ENCODE results near the gene LRRC4C. TPM values are rescaled to one million over a fixed set of nuclear protein-coding genes. Genes with fewer than 3 reads are reported as not detected.
A peak's percentile ranks its signal among the peaks of the same experiment; 100 is the strongest.

LRRC4C gene
- total RNA-seq, 2 donors from 2014 or later, result 0.84 to 0.95 TPM

GRCh38 chr11:41190437-41191082 lies 268.9 kb downstream of the LRRC4C start:
- Histone ChIP-seq H3K9me3 (ENCODE audit: control insufficient read depth, low read length) (peaks cover 13% of the 10 kb centered on the region), H3K27ac (ENCODE audit: low read depth, low read length) (no peak overlapping the region), H3K36me3 (ENCODE audit: control insufficient read depth, insufficient read depth, low read length) (no peaks in the 10 kb centered on the region), H3K9ac (ENCODE audit: extremely low read depth, low read length, poor library complexity, severe bottlenecking) (no peak overlapping the region), H3K4me3 (ENCODE audit: low read length) (peak overlapping the region; percentile 24), H3K27me3 (ENCODE audit: control insufficient read depth, insufficient read depth, low read length, poor library complexity, severe bottlenecking) (no peaks in the 10 kb centered on the region), H3K4me1 (ENCODE audit: control insufficient read depth, insufficient read depth, low read length) (no peaks in the 10 kb centered on the region)
- Mint-ChIP-seq H3K4me1 (peaks cover 18% of the 10 kb centered on the region), H3K27me3 (ENCODE audit: insufficient read depth) (no peaks in the 10 kb centered on the region), H3K36me3 (ENCODE audit: low read depth) (no peaks in the 10 kb centered on the region), H3K4me3 (no peak overlapping the region), H3K27ac (no peak overlapping the region), H3K9me3 (peaks cover 5% of the 10 kb centered on the region)
- TF ChIP-seq CTCF (conservative IDR thresholded peaks at IDR 0.05), result no peak
- no peak for DNase-seq
- 92 to 97% methylated on average over 10 to 13 of the region's 14 CpGs for WGBS, 2 experiments (ENCODE audit: insufficient coverage in 1 of 2, insufficient read length in 1 of 2)

- Histone ChIP-seq H3K4me1 (ENCODE audit: control insufficient read depth, insufficient read depth, low read length) (no peaks in the 10 kb centered on the region), H3K9me3 (ENCODE audit: control insufficient read depth, low read length) (peaks cover 13% of the 10 kb centered on the region), H3K27ac (ENCODE audit: low read depth, low read length) (no peak overlapping the region), H3K27me3 (ENCODE audit: control insufficient read depth, insufficient read depth, low read length, poor library complexity, severe bottlenecking) (no peaks in the 10 kb centered on the region), H3K36me3 (ENCODE audit: control insufficient read depth, insufficient read depth, low read length) (no peaks in the 10 kb centered on the region), H3K9ac (ENCODE audit: extremely low read depth, low read length, poor library complexity, severe bottlenecking) (no peak overlapping the region), H3K4me3 (ENCODE audit: low read length) (peak overlapping the region; percentile 24)
- no peak for DNase-seq
- no peak overlapping the region for H3K27ac Mint-ChIP-seq
- no peak for TF ChIP-seq CTCF (conservative IDR thresholded peaks at IDR 0.05)
- H3K4me3 Mint-ChIP-seq, result no peak overlapping the region
- no peaks in the 10 kb centered on the region for H3K36me3 Mint-ChIP-seq (ENCODE audit: low read depth)
- peaks cover 18% of the 10 kb centered on the region for H3K4me1 Mint-ChIP-seq
- no peaks in the 10 kb centered on the region for H3K27me3 Mint-ChIP-seq (ENCODE audit: insufficient read depth)
- H3K9me3 Mint-ChIP-seq, result peaks cover 7% of the 10 kb centered on the region
- 72 to 89% methylated on average over 2 to 4 of the region's 4 CpGs for WGBS, 2 experiments (ENCODE audit: insufficient coverage in 1 of 2, insufficient read length in 1 of 2)
Measured at GRCh38 chr11:41189701-41190436, 269.6 kb downstream of the LRRC4C start.

DNA sequence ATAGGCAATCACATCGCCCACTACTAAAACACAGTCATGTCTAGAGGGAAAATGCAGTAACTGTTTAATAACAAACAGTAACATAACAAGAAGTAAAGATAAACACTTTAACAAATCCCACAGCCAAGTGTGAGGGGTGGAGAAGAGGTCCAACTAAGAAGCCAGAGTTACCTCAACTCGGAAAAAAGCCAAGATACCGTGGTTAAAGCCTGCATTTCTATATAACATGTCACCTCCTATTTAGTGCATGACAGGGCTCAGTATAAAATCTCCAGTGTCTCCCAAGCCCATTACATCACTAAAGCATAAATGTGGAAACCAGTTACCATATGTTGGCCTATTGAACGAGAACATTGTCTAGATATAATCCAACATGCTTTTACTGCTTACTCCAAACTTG lies 281.7 kb downstream of the LRRC4C start:
- no peaks in the 10 kb centered on the region for H3K27me3 ChIP-seq (ENCODE audit: control insufficient read depth, insufficient read depth, low read length, poor library complexity, severe bottlenecking)
- H3K4me1 ChIP-seq (ENCODE audit: control insufficient read depth, insufficient read depth, low read length), result no peaks in the 10 kb centered on the region
- H3K4me3 ChIP-seq (ENCODE audit: low read length), result no peak overlapping the region
- no peak overlapping the region for H3K27ac Mint-ChIP-seq
- no peak overlapping the region for H3K9ac ChIP-seq (ENCODE audit: extremely low read depth, low read length, poor library complexity, severe bottlenecking)
- DNase-seq, result no peak
- H3K36me3 Mint-ChIP-seq (ENCODE audit: low read depth), result peaks cover 2% of the 10 kb centered on the region
- WGBS, 2 experiments (ENCODE audit: insufficient coverage in 1 of 2, insufficient read length in 1 of 2), result 92% methylated on average over 2 to 4 of the region's 4 CpGs
- H3K27me3 Mint-ChIP-seq (ENCODE audit: insufficient read depth), result no peaks in the 10 kb centered on the region
- no peak for TF ChIP-seq CTCF (conservative IDR thresholded peaks at IDR 0.05)
- H3K4me3 Mint-ChIP-seq, result no peak overlapping the region
- H3K36me3 ChIP-seq (ENCODE audit: control insufficient read depth, insufficient read depth, low read length), result no peaks in the 10 kb centered on the region
- peaks cover 3% of the 10 kb centered on the region for H3K9me3 ChIP-seq (ENCODE audit: control insufficient read depth, low read length)
- peaks cover 2% of the 10 kb centered on the region for H3K9me3 Mint-ChIP-seq
- H3K4me1 Mint-ChIP-seq, result no peaks in the 10 kb centered on the region
- H3K27ac ChIP-seq (ENCODE audit: low read depth, low read length), result no peak overlapping the region

Measured in endodermal cell (in vitro differentiated cells).